ENCODE data around the gene RBM47. TPM values are rescaled to one million over a fixed set of nuclear protein-coding genes. Genes with fewer than 3 reads are reported as not detected.

Gene RBM47
- total and polyA plus RNA-seq, 2 of the 4 experiments (the other 2 are of a cell fraction), result 0.44 to 1.1 TPM

DNA sequence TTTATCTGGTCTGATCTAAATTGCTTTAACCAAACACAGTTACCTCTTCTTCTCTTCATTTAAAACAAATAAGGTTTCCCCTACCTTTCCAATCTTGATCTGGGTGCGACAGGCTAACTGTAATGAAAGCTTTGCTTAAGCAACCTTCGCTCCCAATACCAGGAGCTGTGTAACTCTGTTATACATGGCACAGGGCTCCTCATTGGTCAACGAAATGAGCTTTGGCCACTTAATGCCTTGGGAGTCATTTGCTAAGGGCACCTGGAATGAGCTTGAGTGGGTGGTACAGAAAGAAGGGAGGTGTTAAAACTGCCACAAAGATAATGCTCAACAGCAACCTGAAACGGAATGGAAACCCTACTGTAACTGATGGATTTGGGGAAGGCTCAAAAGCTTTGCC lies 154.1 kb downstream of the RBM47 start:
- intact Hi-C loops (cut with micrococcal nuclease), result no loop called here
- Histone ChIP-seq H2BK20ac (ENCODE audit: low read depth, low read length) (no peak overlapping the region), H4K8ac (ENCODE audit: low read depth in 2 of 2, low read length in 2 of 2) (no peak overlapping the region), H3K9me1 (ENCODE audit: insufficient read depth, low read length) (no peaks in the 10 kb centered on the region), H3K27ac (ENCODE audit: insufficient read depth, low read length) (no peak overlapping the region), H3K56ac (ENCODE audit: extremely low read depth, insufficient read depth, low read length) (no peak overlapping the region), H3K9ac (ENCODE audit: low read depth, low read length) (no peak overlapping the region), H3K14ac (replicated peaks; ENCODE audit: low read depth, low read length) (no peak overlapping the region), H2AK5ac (ENCODE audit: low read depth, low read length) (no peak overlapping the region), H3K23ac (ENCODE audit: low read depth, low read length) (no peak overlapping the region), H3K18ac (ENCODE audit: low read depth, low read length) (no peak overlapping the region), H3K4me1 (ENCODE audit: control insufficient read depth, insufficient read depth, low read length) (no peaks in the 10 kb centered on the region; the same call in 1 of the 2 replicates), H3K4me3 (ENCODE audit: insufficient read depth, low read depth, low read length) (no peak overlapping the region), H2AK9ac (replicated peaks; ENCODE audit: low read depth, low read length, poor library complexity) (no peak overlapping the region), H3K4ac (ENCODE audit: low read depth, low read length) (no peak overlapping the region), H3K27me3 (ENCODE audit: control insufficient read depth, insufficient read depth, low read length) (no peaks in the 10 kb centered on the region), H2AFZ (replicated peaks; ENCODE audit: low read length, poor library complexity) (no peak overlapping the region), H4K5ac (ENCODE audit: low read depth, low read length) (no peak overlapping the region), H3K36me3 (ENCODE audit: control insufficient read depth, insufficient read depth, low read length) (no peaks in the 10 kb centered on the region), H3K79me1 (ENCODE audit: low read depth in 1 of 2, low read length in 2 of 2) (no peaks in the 10 kb centered on the region), H3K9me3 (ENCODE audit: control insufficient read depth, insufficient read depth, low read length) (no peaks in the 10 kb centered on the region), H4K91ac (ENCODE audit: insufficient read depth, low read depth, low read length) (no peak overlapping the region), H2BK15ac (ENCODE audit: low read depth, low read length) (no peak overlapping the region), H2BK5ac (ENCODE audit: low read depth, low read length, poor library complexity, severe bottlenecking) (no peak overlapping the region), H4K20me1 (ENCODE audit: insufficient read depth, low read length) (no peaks in the 10 kb centered on the region), H2BK120ac (ENCODE audit: low read depth, low read length) (no peak overlapping the region), H3K4me2 (ENCODE audit: low read depth, low read length) (no peak overlapping the region)
- ChIA-PET POLR2A (ENCODE audit: unreplicated experiment) (interaction anchor here (0.5 kb wide), 1 partner anchor 102 kb away, joined by 7 read pairs; no protein-coding TSS in a partner anchor), CTCF (interaction anchor here (0.9 to 1.0 kb wide), 2 partner anchors 12 to 19 kb away, joined by 3 read pairs; no protein-coding TSS in a partner anchor)
- ATAC-seq (ENCODE audit: low read depth), result no peak
- TF ChIP-seq FOS (IDR thresholded peaks at IDR 0.05; ENCODE audit: low read depth, low read length) (no peak), CEBPB (IDR thresholded peaks at IDR 0.05; ENCODE audit: low read depth, low read length) (no peak), MAFK (IDR thresholded peaks at IDR 0.05; ENCODE audit: low read depth, low read length) (no peak), NFE2L2 (IDR thresholded peaks at IDR 0.05; ENCODE audit: low read depth, low read length) (no peak), POLR2A (IDR thresholded peaks at IDR 0.05; ENCODE audit: low read depth, low read length) (no peak), RCOR1 (IDR thresholded peaks at IDR 0.05; ENCODE audit: insufficient replicate concordance, low read length) (no peak), RAD21 (IDR thresholded peaks at IDR 0.05; ENCODE audit: low read length) (no peak), SMC3 (IDR thresholded peaks at IDR 0.05; ENCODE audit: low read depth, low read length) (no peak), MAZ (IDR thresholded peaks at IDR 0.05; ENCODE audit: borderline replicate concordance, low read depth, low read length) (no peak), CHD1 (IDR thresholded peaks at IDR 0.05; ENCODE audit: low read depth, low read length) (no peak), RFX5 (IDR thresholded peaks at IDR 0.05; ENCODE audit: low read depth, low read length) (no peak), BHLHE40 (IDR thresholded peaks at IDR 0.05; ENCODE audit: low read depth, low read length) (no peak), MXI1 (IDR thresholded peaks at IDR 0.05; ENCODE audit: borderline replicate concordance, low read depth, low read length) (no peak)
- TF ChIP-seq, protein P1, sequence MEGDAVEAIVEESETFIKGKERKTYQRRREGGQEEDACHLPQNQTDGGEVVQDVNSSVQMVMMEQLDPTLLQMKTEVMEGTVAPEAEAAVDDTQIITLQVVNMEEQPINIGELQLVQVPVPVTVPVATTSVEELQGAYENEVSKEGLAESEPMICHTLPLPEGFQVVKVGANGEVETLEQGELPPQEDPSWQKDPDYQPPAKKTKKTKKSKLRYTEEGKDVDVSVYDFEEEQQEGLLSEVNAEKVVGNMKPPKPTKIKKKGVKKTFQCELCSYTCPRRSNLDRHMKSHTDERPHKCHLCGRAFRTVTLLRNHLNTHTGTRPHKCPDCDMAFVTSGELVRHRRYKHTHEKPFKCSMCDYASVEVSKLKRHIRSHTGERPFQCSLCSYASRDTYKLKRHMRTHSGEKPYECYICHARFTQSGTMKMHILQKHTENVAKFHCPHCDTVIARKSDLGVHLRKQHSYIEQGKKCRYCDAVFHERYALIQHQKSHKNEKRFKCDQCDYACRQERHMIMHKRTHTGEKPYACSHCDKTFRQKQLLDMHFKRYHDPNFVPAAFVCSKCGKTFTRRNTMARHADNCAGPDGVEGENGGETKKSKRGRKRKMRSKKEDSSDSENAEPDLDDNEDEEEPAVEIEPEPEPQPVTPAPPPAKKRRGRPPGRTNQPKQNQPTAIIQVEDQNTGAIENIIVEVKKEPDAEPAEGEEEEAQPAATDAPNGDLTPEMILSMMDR (conservative IDR thresholded peaks at IDR 0.05; ENCODE audit: low read depth, low read length), result no peak
- TF ChIP-seq, protein P2, sequence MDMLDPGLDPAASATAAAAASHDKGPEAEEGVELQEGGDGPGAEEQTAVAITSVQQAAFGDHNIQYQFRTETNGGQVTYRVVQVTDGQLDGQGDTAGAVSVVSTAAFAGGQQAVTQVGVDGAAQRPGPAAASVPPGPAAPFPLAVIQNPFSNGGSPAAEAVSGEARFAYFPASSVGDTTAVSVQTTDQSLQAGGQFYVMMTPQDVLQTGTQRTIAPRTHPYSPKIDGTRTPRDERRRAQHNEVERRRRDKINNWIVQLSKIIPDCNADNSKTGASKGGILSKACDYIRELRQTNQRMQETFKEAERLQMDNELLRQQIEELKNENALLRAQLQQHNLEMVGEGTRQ (IDR thresholded peaks at IDR 0.05; ENCODE audit: low read depth, low read length), result no peak
- TF ChIP-seq, protein P3, sequence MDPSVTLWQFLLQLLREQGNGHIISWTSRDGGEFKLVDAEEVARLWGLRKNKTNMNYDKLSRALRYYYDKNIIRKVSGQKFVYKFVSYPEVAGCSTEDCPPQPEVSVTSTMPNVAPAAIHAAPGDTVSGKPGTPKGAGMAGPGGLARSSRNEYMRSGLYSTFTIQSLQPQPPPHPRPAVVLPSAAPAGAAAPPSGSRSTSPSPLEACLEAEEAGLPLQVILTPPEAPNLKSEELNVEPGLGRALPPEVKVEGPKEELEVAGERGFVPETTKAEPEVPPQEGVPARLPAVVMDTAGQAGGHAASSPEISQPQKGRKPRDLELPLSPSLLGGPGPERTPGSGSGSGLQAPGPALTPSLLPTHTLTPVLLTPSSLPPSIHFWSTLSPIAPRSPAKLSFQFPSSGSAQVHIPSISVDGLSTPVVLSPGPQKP (IDR thresholded peaks at IDR 0.05; ENCODE audit: borderline replicate concordance, low read depth, low read length), result no peak
- DNase-seq, result no peak
- dilution Hi-C loops (cut with HindIII; ENCODE audit: low sequenced_read_pairs, unreplicated experiment), result no loop called here
- no TSS peak for BruUV-seq (replicated peaks)
- in situ Hi-C loops (cut with MboI; ENCODE audit: low sequenced_read_pairs), result no loop called here
- WGBS, 2 experiments (ENCODE audit: extremely low coverage in 2 of 2, insufficient read length in 1 of 2), result no CpG with 5 or more reads among the region's 4 CpGs
